Fibroblast of lung (primary cell): ENCODE measurements around the gene ABCA4. TPM values are rescaled to one million over a fixed set of nuclear protein-coding genes. Genes with fewer than 3 reads are reported as not detected.
A peak's percentile ranks its signal among the peaks of the same experiment; 100 is the strongest.

ENCODE experiments used
- DNase-seq, 2 donors: peaks; one replicate each; pipeline versions ENCODE4 v3.0.0 to v3.0.0-alpha.2; 2010; ENCODE audit warnings: low read depth in 2 of 2
- H2AFZ ChIP-seq: 2 replicates; pipeline ENCODE4 v1.5.1; 2012; ENCODE audit warnings: low read length, control low read depth, inconsistent platforms
- H3K27ac ChIP-seq: 2 replicates; pipeline ENCODE4 v1.5.1; 2011; ENCODE audit warnings: low read length, control low read depth; ENCODE audit not compliant: insufficient read depth
- H3K27me3 ChIP-seq: 2 replicates; pipeline ENCODE4 v1.5.1; 2011; ENCODE audit warnings: mild to moderate bottlenecking, low read length; ENCODE audit not compliant: control insufficient read depth, insufficient read depth
- H3K36me3 ChIP-seq: 2 replicates; pipeline ENCODE4 v1.5.1; 2011; ENCODE audit warnings: low read length; ENCODE audit not compliant: control insufficient read depth, insufficient read depth
- H3K4me1 ChIP-seq: 2 replicates; pipeline ENCODE4 v1.5.1; 2011; ENCODE audit warnings: low read length; ENCODE audit not compliant: control insufficient read depth, insufficient read depth; ENCODE audit errors: extremely low read depth
- H3K4me2 ChIP-seq: 2 replicates; pipeline ENCODE4 v1.5.1; 2011; ENCODE audit warnings: low read length, control low read depth; ENCODE audit not compliant: insufficient read depth; ENCODE audit errors: extremely low read depth
- H3K4me3 ChIP-seq, 4 experiments: fragments of 200-600 bp in 1 of 4; sonication (generic) in 1 of 4; replicated peaks in 1 of 4; 2 replicates each; pipeline ENCODE4 v1.5.1; 2011 to 2016; ENCODE audit warnings: low read length in 4 of 4, low read depth in 3 of 4, mild to moderate bottlenecking in 3 of 4, control low read depth in 2 of 4, inconsistent platforms in 1 of 4, mixed read lengths in 1 of 4; ENCODE audit not compliant: insufficient read depth in 1 of 4; ENCODE audit errors: control extremely low read depth in 1 of 4
- H3K79me2 ChIP-seq: 2 replicates; pipeline ENCODE4 v1.5.1; 2012; ENCODE audit warnings: mild to moderate bottlenecking, low read length, inconsistent platforms; ENCODE audit not compliant: control insufficient read depth, insufficient read depth
- H3K9ac ChIP-seq: 2 replicates; pipeline ENCODE4 v1.5.1; 2011; ENCODE audit warnings: mild to moderate bottlenecking, low read length, control low read depth; ENCODE audit not compliant: insufficient read depth
- H3K9me3 ChIP-seq: 2 replicates; pipeline ENCODE4 v1.5.1; 2012; ENCODE audit warnings: low read depth, low read length; ENCODE audit not compliant: control insufficient read depth, insufficient read depth
- H4K20me1 ChIP-seq: 2 replicates; pipeline ENCODE4 v1.5.1; 2011; ENCODE audit warnings: low read length; ENCODE audit not compliant: control insufficient read depth, insufficient read depth; ENCODE audit errors: extremely low read depth
- CTCF ChIP-seq, 2 donors: IDR thresholded peaks in 1 of 2; conservative IDR thresholded peaks in 1 of 2; 1 replicate in 1 of 2; 2 replicates in 1 of 2; pipeline ENCODE4 v1.5.1; 2011 to 2012; ENCODE audit warnings: low read length in 2 of 2, control low read depth in 1 of 2, inconsistent platforms in 1 of 2, low read depth in 1 of 2, mild to moderate bottlenecking in 1 of 2
- EZH2 ChIP-seq: IDR thresholded peaks from 2 replicates; pipeline ENCODE4 v1.5.1; 2012; ENCODE audit warnings: low read length, control low read depth, mild to moderate bottlenecking; ENCODE audit errors: missing control alignments
- polyA plus RNA-seq, 2 donors: library from polyadenylated mRNA; depleted of rRNA in 1 of 2; stranded (reverse) in 1 of 2; unstranded in 1 of 2; fragments of >200 nt; gene quantifications; 2 replicates each; pipeline ENCODE4 v1.2.1, GENCODE V29; 2011 to 2012; ENCODE audit warnings: missing spikeins in 1 of 2
- total RNA-seq: library from RNA; depleted of rRNA; stranded (reverse); fragments of >200 nt; gene quantifications from 2 replicates; pipeline ENCODE4 v1.2.1, GENCODE V29; 2014

ABCA4 gene
- total and polyA plus RNA-seq, 2 donors (not counting 1 experiment from before 2014, with no cell fraction given) = 0.07 to 0.33 TPM

DNA sequence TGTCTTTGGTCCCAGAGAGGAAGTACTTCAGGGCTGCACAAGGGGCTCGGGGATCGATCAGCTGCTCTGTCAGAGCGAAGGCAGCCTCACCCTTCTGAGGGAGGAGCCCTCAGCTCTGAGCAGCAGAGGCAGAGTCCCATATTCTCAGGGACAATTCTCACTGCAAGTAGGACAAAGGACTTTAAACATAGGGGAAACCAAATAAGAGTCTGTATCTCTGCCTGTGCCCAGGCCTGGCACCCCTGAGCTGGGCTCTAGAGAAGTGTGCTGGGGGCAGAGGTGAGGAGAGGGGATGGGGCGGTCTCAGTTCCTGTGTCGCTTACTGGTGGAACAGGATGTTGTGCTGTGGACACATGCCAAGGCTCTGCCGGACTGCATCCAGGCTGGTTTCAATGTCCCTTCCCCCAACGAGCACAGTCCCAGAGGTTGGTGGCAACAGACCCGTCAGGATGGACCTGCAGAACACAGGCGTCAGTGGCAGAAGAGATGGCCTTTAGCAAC lies 76.6 kb downstream of the ABCA4 start:
- no peaks in the 10 kb centered on the region for H3K79me2 ChIP-seq
- no peak overlapping the region for H3K4me2 ChIP-seq

DNA sequence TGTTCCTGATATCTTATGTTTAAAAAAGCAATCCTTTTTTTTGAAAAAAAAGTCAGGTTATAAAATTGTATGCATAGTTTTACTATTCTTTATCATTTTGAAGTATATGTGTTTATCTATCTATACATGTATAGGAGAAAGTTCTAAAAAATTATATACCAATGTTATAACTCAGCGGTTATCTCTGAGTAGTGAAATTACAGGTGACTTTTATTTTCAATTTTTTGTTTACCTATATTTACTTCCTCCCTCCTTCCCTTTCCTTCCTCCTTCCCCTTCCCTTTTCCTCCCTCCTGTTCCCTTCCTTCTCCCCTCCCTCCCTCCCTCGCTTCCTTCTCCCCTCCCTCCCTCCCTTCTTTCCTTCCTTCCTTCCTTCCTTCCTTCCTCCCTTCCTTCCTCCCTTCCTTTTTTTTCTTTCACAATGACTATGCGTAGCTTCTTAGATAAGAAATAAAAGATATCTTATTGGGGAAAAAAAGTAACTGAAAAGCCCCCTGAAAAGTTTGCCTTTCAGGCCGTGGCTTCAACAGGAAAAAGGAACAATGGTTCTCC lies 77.1 kb downstream of the ABCA4 start:
- no peak overlapping the region for H3K4me3 ChIP-seq
- no peaks in the 10 kb centered on the region for H4K20me1 ChIP-seq
- peaks cover 6% of the 10 kb centered on the region for H3K4me1 ChIP-seq
- no peak for TF ChIP-seq EZH2
- TF ChIP-seq CTCF (conservative IDR thresholded peaks at IDR 0.05 in 1 of 2, IDR thresholded peaks at IDR 0.05 in 1 of 2; ENCODE audit: low read depth in 1 of 2, low read length in 2 of 2) = no peak
- H3K79me2 ChIP-seq = no peaks in the 10 kb centered on the region
- no peak overlapping the region for H3K27ac ChIP-seq
- no peak overlapping the region for H3K9ac ChIP-seq
- H2AFZ ChIP-seq = peak overlapping the region; percentile 20
- H3K4me2 ChIP-seq = no peak overlapping the region
- no peaks in the 10 kb centered on the region for H3K9me3 ChIP-seq
- H3K27me3 ChIP-seq = no peaks in the 10 kb centered on the region
- no peak for DNase-seq
- no peaks in the 10 kb centered on the region for H3K36me3 ChIP-seq

More for the DNA sequence above, 76.6 kb downstream of the ABCA4 start:
- peak overlapping the region; percentile 20 for H2AFZ ChIP-seq
- TF ChIP-seq EZH2 (no peak), CTCF (conservative IDR thresholded peaks at IDR 0.05 in 1 of 2, IDR thresholded peaks at IDR 0.05 in 1 of 2; ENCODE audit: low read depth in 1 of 2, low read length in 2 of 2) (no peak)
- no peak overlapping the region for H3K4me3 ChIP-seq
- no peak overlapping the region for H3K27ac ChIP-seq
- no peaks in the 10 kb centered on the region for H3K36me3 ChIP-seq
- H3K9me3 ChIP-seq = no peaks in the 10 kb centered on the region
- no peaks in the 10 kb centered on the region for H4K20me1 ChIP-seq
- DNase-seq = no peak
- peaks cover 6% of the 10 kb centered on the region for H3K4me1 ChIP-seq
- H3K9ac ChIP-seq = no peak overlapping the region
- H3K27me3 ChIP-seq = no peaks in the 10 kb centered on the region

- Histone ChIP-seq H3K9me3 (no peaks in the 10 kb centered on the region), H2AFZ (no peak overlapping the region), H4K20me1 (no peaks in the 10 kb centered on the region), H3K27ac (no peak overlapping the region), H3K4me1 (peaks cover 6% of the 10 kb centered on the region), H3K9ac (no peak overlapping the region), H3K4me3 (no peak overlapping the region), H3K4me2 (no peak overlapping the region), H3K27me3 (peaks cover 6% of the 10 kb centered on the region), H3K79me2 (no peaks in the 10 kb centered on the region), H3K36me3 (no peaks in the 10 kb centered on the region)
- TF ChIP-seq CTCF (conservative IDR thresholded peaks at IDR 0.05 in 1 of 2, IDR thresholded peaks at IDR 0.05 in 1 of 2; ENCODE audit: low read depth in 1 of 2, low read length in 2 of 2) (no peak), EZH2 (no peak)
- DNase-seq = no peak
Measured at GRCh38 chr1:94042388-94042787, 78.6 kb downstream of the ABCA4 start.
